OCI-LY3 (cell line): ENCODE results near the gene DPYD.

Experiments
- H2AFZ ChIP-seq: fragments of 200-600, 300-600 bp; shearing (Covaris generic); 2 replicates; pipeline ENCODE4 v1.6.0; 2014; ENCODE audit warnings: antibody characterized with exemption, low read depth, low read length
- H3K27ac ChIP-seq: fragments of 200-600, 300-600 bp; sonication (generic); 2 replicates; pipeline ENCODE4 v1.5.1; 2014; ENCODE audit warnings: mild to moderate bottlenecking, low read length, moderate library complexity, mixed read lengths
- H3K27me3 ChIP-seq: fragments of 200-600, 300-600 bp; sonication (generic); 2 replicates; pipeline ENCODE4 v1.6.1; 2014; ENCODE audit warnings: low read depth, low read length, mixed read lengths
- H3K36me3 ChIP-seq: fragments of 200-600, 300-600 bp; sonication (generic); replicated peaks from 2 replicates; pipeline ENCODE3; 2014; ENCODE audit warnings: low read depth, low read length, mixed read lengths
- H3K4me1 ChIP-seq: fragments of 300-600, 200-600 bp; sonication (generic); 2 replicates; pipeline ENCODE4 v1.6.1; 2014; ENCODE audit warnings: low read length, mixed read lengths
- H3K4me2 ChIP-seq: fragments of 200-600, 300-600 bp; sonication (generic); 2 replicates; pipeline ENCODE4 v1.6.1; 2014; ENCODE audit warnings: low read length, mixed read lengths
- H3K4me3 ChIP-seq: fragments of 300-600, 200-600 bp; sonication (generic); 2 replicates; pipeline ENCODE4 v1.5.1; 2014; ENCODE audit warnings: antibody characterized with exemption, mild to moderate bottlenecking, low read length, moderate library complexity
- H3K79me2 ChIP-seq: fragments of 300-600, 200-600 bp; shearing (Covaris generic); 2 replicates; pipeline ENCODE4 v1.6.1; 2014; ENCODE audit warnings: mild to moderate bottlenecking, low read length, mixed read lengths
- H3K9ac ChIP-seq: fragments of 300-600, 200-600 bp; shearing (Covaris generic); 2 replicates; pipeline ENCODE4 v1.6.0; 2014; ENCODE audit warnings: mild to moderate bottlenecking, low read length, moderate library complexity
- H3K9me3 ChIP-seq: fragments of 200-600, 300-600 bp; shearing (Covaris generic); 2 replicates; pipeline ENCODE4 v1.6.1; 2014; ENCODE audit warnings: low read length, mixed read lengths; ENCODE audit not compliant: insufficient read depth
- H4K20me1 ChIP-seq: fragments of 200-600, 300-600 bp; sonication (generic); 2 replicates; pipeline ENCODE4 v1.6.1; 2016; ENCODE audit warnings: low read length, mixed read lengths; ENCODE audit not compliant: insufficient read depth
- CTCF ChIP-seq: fragments of 200-600, 300-600 bp; sonication (generic); IDR thresholded peaks from 2 replicates; pipeline ENCODE4 v1.5.1; 2014; ENCODE audit warnings: antibody characterized with exemption, low read length, low read depth
- EZH2phosphoT487 ChIP-seq: fragments of 200-600 bp; shearing (Covaris generic); IDR thresholded peaks from 2 replicates; pipeline ENCODE4 v1.6.1; 2018; ENCODE audit warnings: antibody characterized with exemption, mixed run types, low read depth

DPYD gene

GRCh38 chr1:97091263-97091662, 829.6 kb downstream of the DPYD start:
- H3K9ac ChIP-seq, result no peak overlapping the region
- no peak overlapping the region for H3K27ac ChIP-seq
- H4K20me1 ChIP-seq, result no peaks in the 10 kb centered on the region
- H3K9me3 ChIP-seq, result no peaks in the 10 kb centered on the region
- H2AFZ ChIP-seq, result no peak overlapping the region
- H3K79me2 ChIP-seq, result no peaks in the 10 kb centered on the region
- H3K4me2 ChIP-seq, result no peak overlapping the region
- no peaks in the 10 kb centered on the region for H3K4me1 ChIP-seq
- TF ChIP-seq EZH2phosphoT487 (no peak), CTCF (no peak)
- no peak overlapping the region for H3K4me3 ChIP-seq
- H3K36me3 ChIP-seq, result no peaks in the 10 kb centered on the region
- no peaks in the 10 kb centered on the region for H3K27me3 ChIP-seq

GRCh38 chr1:97090725-97091124, 830.1 kb downstream of the DPYD start:
- Histone ChIP-seq H3K4me1 (no peaks in the 10 kb centered on the region), H3K9ac (no peak overlapping the region), H3K27me3 (no peaks in the 10 kb centered on the region), H3K9me3 (no peaks in the 10 kb centered on the region), H3K4me2 (no peak overlapping the region), H3K4me3 (no peak overlapping the region), H4K20me1 (no peaks in the 10 kb centered on the region), H3K27ac (no peak overlapping the region), H3K79me2 (no peaks in the 10 kb centered on the region), H2AFZ (no peak overlapping the region), H3K36me3 (no peaks in the 10 kb centered on the region)
- TF ChIP-seq CTCF (no peak), EZH2phosphoT487 (no peak)

- Histone ChIP-seq H3K4me2 (no peak overlapping the region), H3K9me3 (no peaks in the 10 kb centered on the region), H2AFZ (no peak overlapping the region), H3K4me1 (no peaks in the 10 kb centered on the region), H3K27me3 (no peaks in the 10 kb centered on the region), H3K9ac (no peak overlapping the region), H3K4me3 (no peak overlapping the region), H3K79me2 (no peaks in the 10 kb centered on the region), H4K20me1 (no peaks in the 10 kb centered on the region), H3K27ac (no peak overlapping the region), H3K36me3 (no peaks in the 10 kb centered on the region)
- TF ChIP-seq CTCF, result no peak
- no peak for TF ChIP-seq EZH2phosphoT487
Observed at GRCh38 chr1:97089173-97089572, 831.7 kb downstream of the DPYD start.

- H3K4me2 ChIP-seq, result no peak overlapping the region
Observed at GRCh38 chr1:97088391-97088790, 832.4 kb downstream of the DPYD start.

More at GRCh38 chr1:97088391-97088790, 832.4 kb downstream of the DPYD start:
- no peaks in the 10 kb centered on the region for H3K4me1 ChIP-seq
- H3K79me2 ChIP-seq, result no peaks in the 10 kb centered on the region
- no peak overlapping the region for H3K27ac ChIP-seq
- H3K9me3 ChIP-seq, result no peaks in the 10 kb centered on the region
- no peaks in the 10 kb centered on the region for H3K27me3 ChIP-seq
- no peak overlapping the region for H2AFZ ChIP-seq
- no peak overlapping the region for H3K4me3 ChIP-seq
- no peak overlapping the region for H3K9ac ChIP-seq
- H3K36me3 ChIP-seq, result no peaks in the 10 kb centered on the region
- no peaks in the 10 kb centered on the region for H4K20me1 ChIP-seq
- no peak for TF ChIP-seq EZH2phosphoT487
- no peak for TF ChIP-seq CTCF
